Measurements from ENCODE around the gene TSHZ3. TPM values are rescaled to one million over a fixed set of nuclear protein-coding genes. Genes with fewer than 3 reads are reported as not detected.

The TSHZ3 gene
- total RNA-seq, 1 donor from 2014 or later, result 6.1 TPM

GRCh38 chr19:31299665-31300064 is 49.6 kb downstream of the TSHZ3 start:
- no peaks in the 10 kb centered on the region for H3K27me3 Mint-ChIP-seq (ENCODE audit: low read depth, unreplicated experiment)
- H3K4me1 ChIP-seq (ENCODE audit: insufficient read depth, low read length), result no peaks in the 10 kb centered on the region
- no peak overlapping the region for H3K27ac Mint-ChIP-seq (ENCODE audit: unreplicated experiment)
- no peak for DNase-seq (ENCODE audit: low read depth)
- peaks cover 2% of the 10 kb centered on the region for H3K9me3 Mint-ChIP-seq (ENCODE audit: unreplicated experiment)
- peaks cover 2% of the 10 kb centered on the region for H3K36me3 Mint-ChIP-seq (ENCODE audit: low read depth, unreplicated experiment)
- no peaks in the 10 kb centered on the region for H3K36me3 ChIP-seq (ENCODE audit: insufficient read depth, low read length)
- no peak overlapping the region for H2AFZ ChIP-seq (ENCODE audit: low read depth, low read length)
- no peak overlapping the region for H3K4me3 ChIP-seq (ENCODE audit: insufficient read depth, low read depth, low read length)
- no peak overlapping the region for H3K4me2 ChIP-seq (ENCODE audit: low read length)
- H3K4me1 Mint-ChIP-seq (ENCODE audit: low read depth, unreplicated experiment), result no peaks in the 10 kb centered on the region
- TF ChIP-seq CTCF (IDR thresholded peaks at IDR 0.05; ENCODE audit: insufficient read depth, low read depth, low read length) (no peak), EZH2 (IDR thresholded peaks at IDR 0.05; ENCODE audit: insufficient read depth, low read length) (no peak)
- H3K79me2 ChIP-seq (ENCODE audit: insufficient read depth, low read length), result peaks cover 70% of the 10 kb centered on the region
- no peak overlapping the region for H3K9ac ChIP-seq (ENCODE audit: low read length)
- FAIRE-seq, result no peak
- H3K9me3 ChIP-seq (ENCODE audit: insufficient read depth, low read depth, low read length), result no peaks in the 10 kb centered on the region
- H4K20me1 ChIP-seq (ENCODE audit: insufficient read depth, low read length), result peaks cover 56% of the 10 kb centered on the region
- no peak overlapping the region for H3K27ac ChIP-seq (ENCODE audit: low read depth, low read length)
- no peak overlapping the region for H3K4me3 Mint-ChIP-seq (ENCODE audit: unreplicated experiment)
- H3K27me3 ChIP-seq (ENCODE audit: insufficient read depth, low read length), result no peaks in the 10 kb centered on the region

- H3K27ac Mint-ChIP-seq (ENCODE audit: unreplicated experiment), result no peak overlapping the region
- H3K9me3 ChIP-seq (ENCODE audit: insufficient read depth, low read depth, low read length), result no peaks in the 10 kb centered on the region
- no peak for TF ChIP-seq CTCF (IDR thresholded peaks at IDR 0.05; ENCODE audit: insufficient read depth, low read depth, low read length)
- TF ChIP-seq EZH2 (IDR thresholded peaks at IDR 0.05; ENCODE audit: insufficient read depth, low read length), result no peak
- H3K27ac ChIP-seq (ENCODE audit: low read depth, low read length), result no peak overlapping the region
- no peak for FAIRE-seq
- no peaks in the 10 kb centered on the region for H3K27me3 ChIP-seq (ENCODE audit: insufficient read depth, low read length)
- H3K4me1 ChIP-seq (ENCODE audit: insufficient read depth, low read length), result no peaks in the 10 kb centered on the region
- peaks cover 66% of the 10 kb centered on the region for H4K20me1 ChIP-seq (ENCODE audit: insufficient read depth, low read length)
- H3K9me3 Mint-ChIP-seq (ENCODE audit: unreplicated experiment), result peaks cover 2% of the 10 kb centered on the region
- peaks cover 2% of the 10 kb centered on the region for H3K36me3 Mint-ChIP-seq (ENCODE audit: low read depth, unreplicated experiment)
- H3K79me2 ChIP-seq (ENCODE audit: insufficient read depth, low read length), result peaks cover 77% of the 10 kb centered on the region
- H3K9ac ChIP-seq (ENCODE audit: low read length), result no peak overlapping the region
- H3K27me3 Mint-ChIP-seq (ENCODE audit: low read depth, unreplicated experiment), result no peaks in the 10 kb centered on the region
- no peak overlapping the region for H3K4me3 Mint-ChIP-seq (ENCODE audit: unreplicated experiment)
- H3K4me1 Mint-ChIP-seq (ENCODE audit: low read depth, unreplicated experiment), result no peaks in the 10 kb centered on the region
- H3K4me2 ChIP-seq (ENCODE audit: low read length), result no peak overlapping the region
- no peak for DNase-seq (ENCODE audit: low read depth)
- no peaks in the 10 kb centered on the region for H3K36me3 ChIP-seq (ENCODE audit: insufficient read depth, low read length)
- H3K4me3 ChIP-seq (ENCODE audit: insufficient read depth, low read depth, low read length), result no peak overlapping the region
- H2AFZ ChIP-seq (ENCODE audit: low read depth, low read length), result no peak overlapping the region
Measured at GRCh38 chr19:31297991-31298390, 51.2 kb downstream of the TSHZ3 start.

- no peaks in the 10 kb centered on the region for H3K27me3 ChIP-seq (ENCODE audit: insufficient read depth, low read length)
- Mint-ChIP-seq H3K4me3 (ENCODE audit: unreplicated experiment) (no peak overlapping the region), H3K9me3 (ENCODE audit: unreplicated experiment) (peaks cover 2% of the 10 kb centered on the region), H3K36me3 (ENCODE audit: low read depth, unreplicated experiment) (peaks cover 2% of the 10 kb centered on the region), H3K27ac (ENCODE audit: unreplicated experiment) (no peak overlapping the region), H3K27me3 (ENCODE audit: low read depth, unreplicated experiment) (no peaks in the 10 kb centered on the region), H3K4me1 (ENCODE audit: low read depth, unreplicated experiment) (no peaks in the 10 kb centered on the region)
- H2AFZ ChIP-seq (ENCODE audit: low read depth, low read length), result no peak overlapping the region
- no peak for FAIRE-seq
- H3K27ac ChIP-seq (ENCODE audit: low read depth, low read length), result no peak overlapping the region
- TF ChIP-seq CTCF (IDR thresholded peaks at IDR 0.05; ENCODE audit: insufficient read depth, low read depth, low read length) (no peak), EZH2 (IDR thresholded peaks at IDR 0.05; ENCODE audit: insufficient read depth, low read length) (no peak)
- H3K4me1 ChIP-seq (ENCODE audit: insufficient read depth, low read length), result no peaks in the 10 kb centered on the region
- H3K36me3 ChIP-seq (ENCODE audit: insufficient read depth, low read length), result no peaks in the 10 kb centered on the region
- H3K79me2 ChIP-seq (ENCODE audit: insufficient read depth, low read length), result peaks cover 68% of the 10 kb centered on the region
- no peak overlapping the region for H3K4me3 ChIP-seq (ENCODE audit: insufficient read depth, low read depth, low read length)
- H4K20me1 ChIP-seq (ENCODE audit: insufficient read depth, low read length), result peaks cover 67% of the 10 kb centered on the region
- H3K4me2 ChIP-seq (ENCODE audit: low read length), result no peak overlapping the region
- H3K9me3 ChIP-seq (ENCODE audit: insufficient read depth, low read depth, low read length), result no peaks in the 10 kb centered on the region
- DNase-seq (ENCODE audit: low read depth), result no peak
- no peak overlapping the region for H3K9ac ChIP-seq (ENCODE audit: low read length)
Measured at GRCh38 chr19:31296741-31297390, 52.4 kb downstream of the TSHZ3 start.

Data from astrocyte (in vitro differentiated cells and primary cell).